ENCODE results near the gene C1orf52.

Gene C1orf52

DNA sequence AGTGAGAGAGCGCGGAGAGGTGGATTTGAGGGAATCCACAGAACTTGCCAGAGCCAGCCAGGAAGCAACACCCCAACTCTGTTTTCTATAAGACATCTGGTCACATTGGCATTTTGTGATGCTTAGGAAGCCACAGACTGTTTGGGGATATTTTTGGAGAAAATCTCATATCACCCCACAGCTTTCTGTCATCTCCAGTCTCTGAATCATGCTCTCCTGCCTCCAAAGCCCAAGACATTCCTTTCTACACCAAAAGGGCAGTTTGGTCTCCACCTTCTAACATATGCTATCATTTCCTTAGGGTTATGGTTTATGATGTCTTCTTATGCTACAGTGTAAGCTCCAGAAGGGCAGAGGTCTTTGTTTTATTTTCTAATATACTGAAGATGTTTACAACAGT is 31.4 kb upstream of the C1orf52 start:
- TF ChIP-seq, protein P1, sequence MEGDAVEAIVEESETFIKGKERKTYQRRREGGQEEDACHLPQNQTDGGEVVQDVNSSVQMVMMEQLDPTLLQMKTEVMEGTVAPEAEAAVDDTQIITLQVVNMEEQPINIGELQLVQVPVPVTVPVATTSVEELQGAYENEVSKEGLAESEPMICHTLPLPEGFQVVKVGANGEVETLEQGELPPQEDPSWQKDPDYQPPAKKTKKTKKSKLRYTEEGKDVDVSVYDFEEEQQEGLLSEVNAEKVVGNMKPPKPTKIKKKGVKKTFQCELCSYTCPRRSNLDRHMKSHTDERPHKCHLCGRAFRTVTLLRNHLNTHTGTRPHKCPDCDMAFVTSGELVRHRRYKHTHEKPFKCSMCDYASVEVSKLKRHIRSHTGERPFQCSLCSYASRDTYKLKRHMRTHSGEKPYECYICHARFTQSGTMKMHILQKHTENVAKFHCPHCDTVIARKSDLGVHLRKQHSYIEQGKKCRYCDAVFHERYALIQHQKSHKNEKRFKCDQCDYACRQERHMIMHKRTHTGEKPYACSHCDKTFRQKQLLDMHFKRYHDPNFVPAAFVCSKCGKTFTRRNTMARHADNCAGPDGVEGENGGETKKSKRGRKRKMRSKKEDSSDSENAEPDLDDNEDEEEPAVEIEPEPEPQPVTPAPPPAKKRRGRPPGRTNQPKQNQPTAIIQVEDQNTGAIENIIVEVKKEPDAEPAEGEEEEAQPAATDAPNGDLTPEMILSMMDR (IDR thresholded peaks at IDR 0.05; ENCODE audit: insufficient read depth, low read length, poor library complexity, severe bottlenecking) = no peak
- H3K36me3 ChIP-seq (ENCODE audit: control insufficient read depth, insufficient read depth, low read length) = no peaks in the 10 kb centered on the region
- no peak for DNase-seq (ENCODE audit: extremely low read depth, insufficient read length)
- no peaks in the 10 kb centered on the region for H3K27me3 ChIP-seq (replicated peaks; ENCODE audit: control insufficient read depth, insufficient read depth, low read length)
- H3K4me3 ChIP-seq (replicated peaks; ENCODE audit: low read depth, low read length) = no peak overlapping the region

DNA sequence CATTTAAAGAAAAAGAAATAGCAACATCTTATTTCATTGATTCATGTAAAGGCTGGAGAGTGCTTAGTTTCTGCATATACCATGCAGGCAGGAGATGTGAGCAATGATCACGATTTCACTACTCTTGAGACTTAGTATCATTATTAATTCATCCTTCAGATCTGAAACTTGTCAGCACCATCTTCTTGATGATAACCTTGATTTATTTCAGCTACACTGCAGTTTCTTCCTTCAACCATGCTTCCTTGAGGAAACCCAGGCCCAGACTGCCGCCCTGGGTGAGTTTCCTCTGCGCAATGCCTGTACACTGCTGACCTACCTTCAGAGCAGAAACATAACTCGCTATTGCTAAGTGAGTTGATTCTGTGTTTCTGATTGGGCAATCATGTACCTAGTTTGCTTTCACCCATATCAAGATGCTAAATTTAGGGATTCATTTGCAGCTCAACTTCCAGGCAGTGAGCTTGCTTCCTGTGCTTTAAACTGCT is 30.4 kb upstream of the C1orf52 start:
- DNase-seq (ENCODE audit: extremely low read depth, insufficient read length) = no peak
- H3K36me3 ChIP-seq (ENCODE audit: control insufficient read depth, insufficient read depth, low read length) = no peaks in the 10 kb centered on the region
- H3K4me3 ChIP-seq (replicated peaks; ENCODE audit: low read depth, low read length) = no peak overlapping the region
- TF ChIP-seq, protein P1 (IDR thresholded peaks at IDR 0.05; ENCODE audit: insufficient read depth, low read length, poor library complexity, severe bottlenecking) = no peak
- no peaks in the 10 kb centered on the region for H3K27me3 ChIP-seq (replicated peaks; ENCODE audit: control insufficient read depth, insufficient read depth, low read length)

DNA sequence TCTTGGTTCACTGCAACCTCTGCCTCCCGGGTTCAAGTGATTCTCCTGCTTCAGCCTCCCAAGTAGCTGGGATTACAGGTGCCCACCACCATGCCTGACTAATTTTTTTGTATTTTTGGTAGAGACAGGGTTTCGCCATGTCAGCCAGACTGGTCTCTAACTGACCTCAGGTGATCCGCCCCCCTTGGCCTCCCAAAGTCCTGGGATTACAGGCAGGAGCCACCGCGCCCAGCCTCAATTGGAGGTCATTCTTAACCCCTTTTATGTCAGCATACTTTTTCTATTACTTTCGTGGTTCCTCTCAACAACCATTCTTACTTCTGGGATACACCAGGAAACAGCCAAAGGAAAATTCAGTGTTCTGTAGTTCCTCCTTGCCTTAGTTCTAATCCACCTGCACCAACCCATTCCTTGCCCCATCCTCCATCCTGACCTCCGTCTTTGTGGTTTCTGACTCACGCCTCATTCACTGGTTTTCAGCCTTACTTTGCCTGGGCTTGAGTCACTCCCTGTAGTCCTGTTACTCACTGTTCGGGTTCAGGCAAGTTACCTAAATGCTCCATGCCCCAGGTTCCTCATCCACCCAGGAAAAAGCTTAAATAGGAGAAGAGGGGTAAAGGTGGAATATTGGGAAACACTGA is 29.9 kb upstream of the C1orf52 start:
- Histone ChIP-seq H3K27me3 (replicated peaks; ENCODE audit: control insufficient read depth, insufficient read depth, low read length) (no peaks in the 10 kb centered on the region), H3K36me3 (ENCODE audit: control insufficient read depth, insufficient read depth, low read length) (no peaks in the 10 kb centered on the region), H3K4me3 (replicated peaks; ENCODE audit: low read depth, low read length) (no peak overlapping the region)
- DNase-seq (ENCODE audit: extremely low read depth, insufficient read length) = no peak
- TF ChIP-seq, protein P1 (IDR thresholded peaks at IDR 0.05; ENCODE audit: insufficient read depth, low read length, poor library complexity, severe bottlenecking) = no peak

DNA sequence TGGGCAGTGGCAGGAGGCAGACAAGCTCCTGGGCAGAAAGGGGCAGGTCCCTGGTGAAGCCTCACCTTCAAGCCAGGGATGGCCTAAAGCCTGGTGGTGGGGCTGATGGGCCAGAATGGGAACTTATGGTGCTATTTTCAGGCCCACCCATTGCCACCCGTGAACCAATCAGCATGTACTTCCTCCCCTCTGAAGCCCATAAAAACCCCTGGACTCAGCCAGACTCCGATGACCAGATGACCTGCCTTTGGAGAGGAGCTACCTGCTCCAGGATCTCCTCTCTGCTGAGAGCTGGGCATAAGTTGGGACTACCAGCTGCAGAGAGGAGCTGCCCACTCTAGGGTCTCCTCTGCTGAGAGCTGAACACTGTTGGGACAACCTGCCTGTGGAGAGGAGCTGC is 24.7 kb upstream of the C1orf52 start:
- TF ChIP-seq, protein P1 (IDR thresholded peaks at IDR 0.05; ENCODE audit: insufficient read depth, low read length, poor library complexity, severe bottlenecking) = no peak
- no peak overlapping the region for H3K4me3 ChIP-seq (replicated peaks; ENCODE audit: low read depth, low read length)
- no peaks in the 10 kb centered on the region for H3K36me3 ChIP-seq (ENCODE audit: control insufficient read depth, insufficient read depth, low read length)
- H3K27me3 ChIP-seq (replicated peaks; ENCODE audit: control insufficient read depth, insufficient read depth, low read length) = no peaks in the 10 kb centered on the region
- no peak for DNase-seq (ENCODE audit: extremely low read depth, insufficient read length)

DNA sequence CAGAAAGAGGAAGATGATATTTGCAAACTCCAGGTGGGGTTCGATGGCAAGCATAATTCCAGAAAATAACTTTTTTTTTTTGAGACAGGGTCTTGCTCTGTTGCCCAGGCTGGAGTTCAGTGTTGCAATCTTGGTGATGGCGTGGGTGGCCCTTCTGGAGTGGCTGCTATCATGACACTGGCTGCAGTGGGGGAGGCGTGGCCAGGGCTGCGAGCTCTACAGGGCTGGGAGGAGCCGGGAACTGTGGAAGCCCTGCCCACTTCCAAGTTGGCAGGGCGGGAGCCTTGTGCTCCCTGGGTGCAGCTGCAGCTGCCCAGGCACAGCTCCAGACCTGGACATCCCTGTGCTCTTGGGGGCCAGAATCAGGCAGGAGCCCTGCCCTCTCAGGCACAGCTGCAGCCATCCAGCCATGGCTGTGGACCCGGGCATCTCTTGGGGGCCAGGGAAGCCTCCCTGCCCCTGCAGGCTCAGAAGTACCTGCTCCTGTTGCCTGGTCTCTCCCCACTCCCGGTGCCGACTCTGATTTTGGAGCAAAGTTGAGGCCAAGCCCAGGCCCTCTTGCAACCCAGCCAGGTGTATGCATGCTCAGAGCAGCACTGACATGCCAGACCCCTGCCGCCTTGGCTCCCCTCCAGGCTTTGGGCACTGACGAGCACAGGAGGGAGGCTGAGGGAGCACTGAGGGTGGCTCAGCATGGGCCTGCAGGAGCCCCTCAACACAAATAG is 24.2 kb upstream of the C1orf52 start:
- TF ChIP-seq, protein P1 (IDR thresholded peaks at IDR 0.05; ENCODE audit: insufficient read depth, low read length, poor library complexity, severe bottlenecking) = no peak
- DNase-seq (ENCODE audit: extremely low read depth, insufficient read length) = no peak
- no peaks in the 10 kb centered on the region for H3K27me3 ChIP-seq (replicated peaks; ENCODE audit: control insufficient read depth, insufficient read depth, low read length)
- no peak overlapping the region for H3K4me3 ChIP-seq (replicated peaks; ENCODE audit: low read depth, low read length)
- H3K36me3 ChIP-seq (ENCODE audit: control insufficient read depth, insufficient read depth, low read length) = no peaks in the 10 kb centered on the region

Data from GM06990 (cell line).